ENCODE data around the gene CTSE.

- TF ChIP-seq, protein P1, sequence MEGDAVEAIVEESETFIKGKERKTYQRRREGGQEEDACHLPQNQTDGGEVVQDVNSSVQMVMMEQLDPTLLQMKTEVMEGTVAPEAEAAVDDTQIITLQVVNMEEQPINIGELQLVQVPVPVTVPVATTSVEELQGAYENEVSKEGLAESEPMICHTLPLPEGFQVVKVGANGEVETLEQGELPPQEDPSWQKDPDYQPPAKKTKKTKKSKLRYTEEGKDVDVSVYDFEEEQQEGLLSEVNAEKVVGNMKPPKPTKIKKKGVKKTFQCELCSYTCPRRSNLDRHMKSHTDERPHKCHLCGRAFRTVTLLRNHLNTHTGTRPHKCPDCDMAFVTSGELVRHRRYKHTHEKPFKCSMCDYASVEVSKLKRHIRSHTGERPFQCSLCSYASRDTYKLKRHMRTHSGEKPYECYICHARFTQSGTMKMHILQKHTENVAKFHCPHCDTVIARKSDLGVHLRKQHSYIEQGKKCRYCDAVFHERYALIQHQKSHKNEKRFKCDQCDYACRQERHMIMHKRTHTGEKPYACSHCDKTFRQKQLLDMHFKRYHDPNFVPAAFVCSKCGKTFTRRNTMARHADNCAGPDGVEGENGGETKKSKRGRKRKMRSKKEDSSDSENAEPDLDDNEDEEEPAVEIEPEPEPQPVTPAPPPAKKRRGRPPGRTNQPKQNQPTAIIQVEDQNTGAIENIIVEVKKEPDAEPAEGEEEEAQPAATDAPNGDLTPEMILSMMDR (IDR thresholded peaks at IDR 0.05) = no peak
- no peak for TF ChIP-seq EZH2 (IDR thresholded peaks at IDR 0.05; ENCODE audit: borderline replicate concordance, insufficient read depth, low read depth, low read length, poor library complexity, severe bottlenecking)
Observed at GRCh38 chr1:206001476-206001888, 22.2 kb downstream of the CTSE start.

All from B cell (primary cell).